Small intestine (tissue), 7 donors: Measurements from ENCODE around the gene BCL11A. TPM values are rescaled to one million over a fixed set of nuclear protein-coding genes. Genes with fewer than 3 reads are reported as not detected.

Source experiments
- DNase-seq, 2 donors: peaks; one replicate each; pipeline versions ENCODE4 v3.0.0 to v3.0.0-alpha.2; 2013
- FAIRE-seq: peaks from 2 replicates; lab custom pipeline; 2012; peaks lifted over from hg19 to GRCh38; lab: Jason Lieb, UNC
- H3K27ac ChIP-seq, 3 donors: one replicate each; pipeline ENCODE4 v1.5.1; 2013; ENCODE audit warnings: low read length in 2 of 3, mild to moderate bottlenecking in 2 of 3, control low read depth in 1 of 3, inconsistent platforms in 1 of 3, low read depth in 1 of 3, moderate library complexity in 1 of 3
- H3K27me3 ChIP-seq, 3 donors: one replicate each; pipeline ENCODE4 v1.6.1; 2013; ENCODE audit warnings: low read length in 3 of 3, inconsistent platforms in 1 of 3; ENCODE audit not compliant: control insufficient read depth in 3 of 3, insufficient read depth in 3 of 3
- H3K36me3 ChIP-seq, 3 donors: one replicate each; pipeline ENCODE4 v1.6.1; 2013; ENCODE audit warnings: low read length in 3 of 3, inconsistent platforms in 1 of 3, low read depth in 1 of 3, mild to moderate bottlenecking in 1 of 3, moderate library complexity in 1 of 3; ENCODE audit not compliant: control insufficient read depth in 3 of 3, insufficient read depth in 2 of 3
- H3K4me1 ChIP-seq, 3 donors: one replicate each; pipeline ENCODE4 v1.6.1; 2013; ENCODE audit warnings: low read length in 2 of 3, inconsistent platforms in 1 of 3, low read depth in 1 of 3, mild to moderate bottlenecking in 1 of 3, moderate library complexity in 1 of 3; ENCODE audit not compliant: control insufficient read depth in 3 of 3, insufficient read depth in 2 of 3
- H3K4me3 ChIP-seq, 3 donors: one replicate each; pipeline ENCODE4 v1.5.1; 2013; ENCODE audit warnings: low read length in 3 of 3, control low read depth in 1 of 3, inconsistent platforms in 1 of 3, low read depth in 1 of 3, mild to moderate bottlenecking in 1 of 3, moderate library complexity in 1 of 3
- H3K9me3 ChIP-seq, 2 donors: one replicate each; pipeline ENCODE4 v1.6.1; 2013; ENCODE audit warnings: low read depth in 1 of 2, low read length in 1 of 2; ENCODE audit not compliant: control insufficient read depth in 2 of 2, insufficient read depth in 1 of 2
- WGBS, 3 donors: extraction: QIAGEN DNeasy Blood & Tissue Kit; methylation state at CpG; one replicate each; pipeline ENCODE4 v1.1.7; 2013; 5-methylcytosine and 5-hydroxymethylcytosine counted together
- polyA plus RNA-seq, 4 donors: library from polyadenylated mRNA; stranded (reverse) in 3 of 4; unstranded in 1 of 4; fragments of 200-250 nt in 3 of 4; fragments of 120-200 nt in 1 of 4; gene quantifications; one replicate each; pipeline versions ENCODE4 v1.2.1 to v1.2.3, GENCODE V29; 2013
- donor health status: healthy with polysubstance abuse.
- donor health status: control.
- donor health status: control.
- donor health status: Bipolar disorder and iron deficiency.
- donor health status: healthy.

BCL11A gene
- polyA plus RNA-seq, 4 donors: 2.2 to 22.5 (median 13.9) TPM

DNA sequence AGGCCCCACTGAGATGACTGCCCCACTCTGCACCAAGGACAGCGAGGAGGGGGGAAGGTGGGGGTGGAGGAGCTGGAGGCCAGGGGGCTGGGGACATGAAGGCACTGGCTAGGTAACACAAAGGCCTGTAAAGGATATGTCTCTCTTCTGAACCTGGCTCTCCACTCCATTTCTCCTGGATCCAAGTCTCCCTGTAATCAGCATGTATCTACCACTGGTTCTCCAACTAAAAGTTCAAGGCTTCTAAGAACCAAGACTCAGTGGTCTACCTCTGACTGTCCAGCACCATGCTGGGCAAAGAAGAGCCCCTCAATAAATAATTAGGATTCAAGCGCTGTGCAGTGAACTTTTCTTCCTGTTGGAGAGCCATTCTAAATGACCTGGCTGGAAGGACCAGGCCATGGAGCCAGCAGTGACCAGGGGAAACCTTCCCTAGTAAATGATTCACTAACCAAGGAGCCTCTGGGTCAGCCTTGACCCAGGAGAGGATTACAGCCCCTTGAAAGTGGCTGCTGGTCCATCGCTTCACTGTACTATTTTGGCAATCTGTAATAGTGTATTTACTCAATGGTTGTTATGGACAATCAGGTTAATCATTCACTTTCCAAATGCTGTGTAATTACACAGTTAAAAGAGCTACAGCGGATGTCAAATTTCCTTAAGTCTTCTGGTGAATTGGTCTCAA is 73.2 kb downstream of the BCL11A start:
- Histone ChIP-seq H3K4me1 (peaks cover 7 to 58% (median 12%) of the 10 kb centered on the region in 3 donors), H3K9me3 (no peaks in the 10 kb centered on the region), H3K4me3 (no peak overlapping the region), H3K27ac (peak overlapping the region in 2 of 3 donors; percentile 12 to 58), H3K36me3 (peaks cover 0 to 20% (median 0%) of the 10 kb centered on the region in 3 donors), H3K27me3 (no peaks in the 10 kb centered on the region)
- DNase-seq (peak; percentile 78 to 80), FAIRE-seq (no peak)
- 21 to 70% (median 34%) methylated on average over 4 of the region's 4 CpGs for WGBS, 3 donors

DNA sequence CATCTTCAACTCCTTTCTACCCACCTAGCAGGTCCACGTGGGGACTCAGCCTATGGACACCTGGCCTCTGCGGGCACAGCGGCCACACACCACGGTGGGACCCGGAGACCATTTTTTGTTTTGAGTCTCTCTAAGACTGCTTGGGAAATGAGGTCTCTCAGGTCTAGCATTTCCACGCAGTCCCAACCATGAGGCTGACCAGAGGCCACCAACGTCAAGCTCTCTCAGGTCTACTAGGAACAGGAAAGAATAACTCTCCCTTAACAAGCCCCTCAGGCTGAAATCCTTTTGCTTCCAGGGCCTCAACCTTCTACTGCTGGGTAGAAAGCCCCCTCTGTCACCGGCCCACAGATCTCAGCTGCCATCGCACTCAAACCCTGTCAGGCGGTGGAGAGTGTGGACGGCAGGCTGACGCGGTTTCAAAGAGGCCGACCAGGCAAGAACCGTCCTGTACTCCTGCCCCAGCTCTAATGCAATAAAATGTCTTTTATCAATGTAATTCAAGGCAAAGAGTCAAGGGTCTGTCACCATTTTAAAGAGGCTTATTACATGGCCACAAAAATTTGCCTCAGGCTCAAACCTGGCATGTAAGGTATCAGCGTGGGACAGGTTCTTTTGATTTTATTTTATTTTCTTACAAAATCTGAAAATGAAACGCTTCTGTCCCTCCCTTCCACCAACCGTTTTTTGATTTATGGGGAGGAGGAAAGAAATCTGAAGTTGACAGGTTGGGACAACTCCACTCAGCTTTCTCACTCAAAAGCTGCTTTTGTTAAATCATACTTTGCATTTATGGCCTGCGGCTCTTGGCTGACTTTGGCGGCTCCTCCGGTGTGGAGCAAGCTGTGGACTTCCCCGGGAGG is 74.0 kb downstream of the BCL11A start:
- WGBS, 3 donors: 35 to 75% (median 49%) methylated on average over 22 of the region's 22 CpGs
- Histone ChIP-seq H3K9me3 (no peaks in the 10 kb centered on the region), H3K27me3 (no peaks in the 10 kb centered on the region), H3K27ac (peak overlapping the region in 2 of 3 donors; percentile 45 to 58), H3K36me3 (peaks cover 0 to 16% (median 0%) of the 10 kb centered on the region in 3 donors), H3K4me1 (peaks cover 7 to 55% (median 10%) of the 10 kb centered on the region in 3 donors), H3K4me3 (no peak overlapping the region)
- FAIRE-seq (no peak), DNase-seq (peak; percentile 65 to 78)

DNA sequence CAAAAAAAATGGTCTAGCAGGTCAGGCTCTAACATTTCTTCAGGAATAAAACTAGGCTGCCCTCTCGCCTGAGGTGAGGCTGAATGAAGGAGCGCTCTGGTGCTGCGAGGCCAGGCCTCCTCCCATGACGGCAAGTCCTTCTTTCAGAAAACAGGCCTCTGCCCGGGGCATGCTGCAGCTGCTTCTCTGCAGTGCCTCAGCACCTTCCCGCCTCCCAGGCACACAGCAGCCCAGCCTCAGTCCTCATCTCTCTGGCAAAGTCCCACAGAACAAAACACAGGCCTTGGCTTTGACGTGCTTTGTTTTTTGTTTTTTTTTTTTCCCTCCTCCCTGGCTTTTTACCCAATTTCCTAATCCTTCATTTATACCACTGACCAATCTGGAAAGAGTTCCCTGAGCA is 74.8 kb downstream of the BCL11A start:
- Histone ChIP-seq H3K9me3 (no peaks in the 10 kb centered on the region), H3K27me3 (no peaks in the 10 kb centered on the region), H3K4me3 (no peak overlapping the region), H3K36me3 (peaks cover 0 to 13% (median 0%) of the 10 kb centered on the region in 3 donors), H3K4me1 (peaks cover 7 to 55% (median 10%) of the 10 kb centered on the region in 3 donors), H3K27ac (peak overlapping the region in 1 of 3 donors; percentile 5)
- 69 to 76% (median 69%) methylated on average over 7 of the region's 7 CpGs for WGBS, 3 donors
- DNase-seq: no peak
- FAIRE-seq: no peak

GRCh38 chr2:60476206-60476954 is 77.1 kb downstream of the BCL11A start:
- peaks cover 5 to 40% (median 5%) of the 10 kb centered on the region in 3 donors for H3K4me1 ChIP-seq
- H3K27ac ChIP-seq: peak overlapping the region in 2 of 3 donors; percentile 24 to 41
- H3K27me3 ChIP-seq: no peaks in the 10 kb centered on the region
- no peak overlapping the region for H3K4me3 ChIP-seq
- H3K9me3 ChIP-seq: no peaks in the 10 kb centered on the region
- no peak for FAIRE-seq
- 16 to 55% (median 45%) methylated on average over 2 of the region's 2 CpGs for WGBS, 3 donors
- H3K36me3 ChIP-seq: peaks cover 0 to 21% (median 0%) of the 10 kb centered on the region in 3 donors
- DNase-seq: peak in 1 of 2 donors; percentile 82

DNA sequence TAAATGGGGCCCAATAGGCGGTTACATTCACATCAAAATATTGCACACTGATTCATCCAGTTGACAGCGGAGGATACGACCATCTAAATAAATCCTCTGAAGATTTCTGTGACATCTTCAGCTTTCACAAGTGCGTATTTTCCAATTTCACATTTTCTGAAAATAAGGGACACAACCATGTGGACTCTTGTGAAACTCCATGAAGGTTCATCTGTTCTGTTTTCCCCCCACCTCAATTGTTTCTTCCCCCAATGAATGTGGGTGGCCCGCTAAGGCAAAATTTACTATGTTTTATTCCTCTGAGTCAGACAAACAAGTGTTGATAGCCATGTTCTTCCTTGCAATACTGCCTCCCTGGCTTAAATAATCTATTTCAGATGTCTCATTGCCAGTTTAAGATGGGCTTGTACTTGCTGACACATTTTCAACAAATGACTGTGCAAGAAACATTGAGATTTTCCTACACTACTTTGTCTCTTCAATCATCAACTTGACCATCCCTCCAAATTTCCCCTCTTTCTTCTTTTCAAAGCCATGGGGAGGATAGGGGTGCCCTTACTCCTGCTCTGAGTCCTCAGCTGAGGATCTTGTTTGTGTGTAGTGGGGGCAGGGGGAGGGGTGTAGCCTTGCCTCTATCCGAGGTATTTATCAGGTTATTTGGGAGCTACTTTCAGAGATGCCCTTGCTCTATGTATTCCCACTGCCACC is 78.2 kb downstream of the BCL11A start:
- no peaks in the 10 kb centered on the region for H3K27me3 ChIP-seq
- FAIRE-seq: no peak
- WGBS, 3 donors: 85 to 87% (median 86%) methylated on average over 6 of the region's 6 CpGs
- peaks cover 0 to 22% (median 0%) of the 10 kb centered on the region in 3 donors for H3K36me3 ChIP-seq
- peaks cover 3 to 29% (median 4%) of the 10 kb centered on the region in 3 donors for H3K4me1 ChIP-seq
- no peak overlapping the region for H3K4me3 ChIP-seq
- no peak for DNase-seq
- no peak overlapping the region for H3K27ac ChIP-seq
- H3K9me3 ChIP-seq: no peaks in the 10 kb centered on the region

DNA sequence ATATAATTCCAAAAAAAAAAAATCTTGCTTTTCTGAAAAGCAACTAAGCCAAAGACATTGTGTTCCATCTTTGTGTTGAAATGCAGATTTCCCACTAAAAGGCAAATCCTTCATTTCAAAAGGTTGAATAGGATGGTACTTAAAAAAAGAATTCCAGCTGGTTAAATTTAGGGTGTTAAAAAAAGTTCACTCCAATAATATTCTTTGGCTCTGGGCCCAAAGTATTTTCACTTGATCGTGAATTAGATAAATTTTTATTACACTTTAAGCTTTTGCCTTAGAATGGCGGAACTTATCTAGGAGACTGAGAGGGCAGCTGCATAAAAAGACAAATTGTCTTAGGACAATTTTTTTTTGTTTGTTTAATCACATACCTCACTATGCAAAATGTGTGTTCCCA is 79.2 kb downstream of the BCL11A start:
- Histone ChIP-seq H3K4me3 (no peak overlapping the region), H3K27me3 (no peaks in the 10 kb centered on the region), H3K36me3 (peaks cover 0 to 22% (median 0%) of the 10 kb centered on the region in 3 donors), H3K4me1 (peaks cover 0 to 20% (median 0%) of the 10 kb centered on the region in 3 donors), H3K27ac (no peak overlapping the region), H3K9me3 (no peaks in the 10 kb centered on the region)
- 22 to 57% (median 37%) methylated on average over 2 of the region's 2 CpGs for WGBS, 3 donors
- DNase-seq (no peak), FAIRE-seq (no peak)

GRCh38 chr2:60473546-60473945 is 79.9 kb downstream of the BCL11A start:
- Histone ChIP-seq H3K27ac (no peak overlapping the region), H3K27me3 (no peaks in the 10 kb centered on the region), H3K36me3 (peaks cover 0 to 23% (median 0%) of the 10 kb centered on the region in 3 donors), H3K4me1 (peaks cover 0 to 12% (median 0%) of the 10 kb centered on the region in 3 donors), H3K4me3 (no peak overlapping the region), H3K9me3 (no peaks in the 10 kb centered on the region)
- DNase-seq (no peak), FAIRE-seq (no peak)
- whole genome bisulfite sequencing, 3 donors: 60 to 78% (median 71%) methylated on average over 3 of the region's 3 CpGs
